GM23338 (cell line): ENCODE data around the gene CACNA1A. TPM values are rescaled to one million over a fixed set of nuclear protein-coding genes. Genes with fewer than 3 reads are reported as not detected.

Experiments used
- ATAC-seq: fragments of 200-7000 bp; cut with Tn5 transposase; 3 replicates; pipeline ENCODE4 v1.9.1; 2020
- DNase-seq: peaks from one replicate; pipeline ENCODE4 v3.0.0-alpha.2; 2015; ENCODE audit warnings: low spot score
- H2AFZ ChIP-seq: fragments of 200-600 bp; sonication (generic); 2 replicates; pipeline ENCODE4 v1.8.0; 2016; ENCODE audit warnings: antibody characterized with exemption, mild to moderate bottlenecking, moderate library complexity
- H3F3A ChIP-seq: fragments of 200-600 bp; sonication (generic); replicated peaks from 2 replicates; pipeline ENCODE4 v1.8.0; 2017; ENCODE audit warnings: antibody characterized with exemption, mixed run types, low read depth
- H3K27ac ChIP-seq: fragments of 200-600 bp; sonication (generic); 2 replicates; pipeline ENCODE4 v1.6.1; 2016; ENCODE audit warnings: low read depth
- H3K27me3 ChIP-seq: fragments of 200-600 bp; sonication (generic); 2 replicates; pipeline ENCODE4 v1.8.0; 2016; ENCODE audit warnings: mild to moderate bottlenecking, mixed run types, moderate library complexity; ENCODE audit not compliant: insufficient read depth
- H3K36me3 ChIP-seq: fragments of 200-600 bp; sonication (generic); 2 replicates; pipeline ENCODE4 v1.8.0; 2016; ENCODE audit warnings: mild to moderate bottlenecking; ENCODE audit not compliant: insufficient read depth
- H3K4me1 ChIP-seq: fragments of 200-600 bp; sonication (generic); 2 replicates; pipeline ENCODE4 v1.8.0; 2016; ENCODE audit warnings: mild to moderate bottlenecking, moderate library complexity; ENCODE audit not compliant: insufficient read depth
- H3K4me2 ChIP-seq: fragments of 200-600 bp; sonication (generic); 2 replicates; pipeline ENCODE4 v1.7.1; 2017; ENCODE audit warnings: mixed run types
- H3K4me3 ChIP-seq: fragments of 200-600 bp; sonication (generic); 2 replicates; pipeline ENCODE4 v1.6.1; 2016; ENCODE audit warnings: mixed run types
- H3K79me2 ChIP-seq: fragments of 200-600 bp; sonication (generic); replicated peaks from 2 replicates; pipeline ENCODE4 v1.8.0; 2017; ENCODE audit warnings: mild to moderate bottlenecking; ENCODE audit not compliant: insufficient read depth
- H3K9me2 ChIP-seq: fragments of 200-600 bp; sonication (generic); 2 replicates; pipeline ENCODE4 v1.8.0; 2017; ENCODE audit not compliant: insufficient read depth
- H4K20me1 ChIP-seq: fragments of 200-600 bp; sonication (generic); replicated peaks from 2 replicates; pipeline ENCODE4 v1.8.0; 2017; ENCODE audit warnings: mild to moderate bottlenecking; ENCODE audit not compliant: insufficient read depth
- H3K27ac Mint-ChIP-seq: 2 replicates; pipeline ENCODE4 v1.8.0; 2020; ENCODE audit warnings: inconsistent platforms, mild to moderate bottlenecking, moderate library complexity, mixed read lengths
- H3K27me3 Mint-ChIP-seq: 3 replicates; pipeline ENCODE4 v1.8.0; 2022; ENCODE audit warnings: low read depth, mild to moderate bottlenecking, moderate library complexity, mixed read lengths, inconsistent platforms; ENCODE audit not compliant: insufficient read depth, poor library complexity
- H3K36me3 Mint-ChIP-seq: 3 replicates; pipeline ENCODE4 v1.8.0; 2021; ENCODE audit warnings: low read depth, mild to moderate bottlenecking, inconsistent platforms, moderate library complexity, mixed read lengths
- H3K4me1 Mint-ChIP-seq: 3 replicates; pipeline ENCODE4 v1.8.0; 2020; ENCODE audit warnings: mild to moderate bottlenecking, inconsistent platforms, mixed read lengths
- H3K4me3 Mint-ChIP-seq: 3 replicates; pipeline ENCODE4 v1.8.0; 2021; ENCODE audit warnings: moderate library complexity, mild to moderate bottlenecking, inconsistent platforms, mixed read lengths
- H3K9me3 Mint-ChIP-seq: 3 replicates; pipeline ENCODE4 v1.8.0; 2020; ENCODE audit warnings: moderate library complexity, mild to moderate bottlenecking, inconsistent platforms, mixed read lengths
- EZH2 ChIP-seq: fragments of 200-600 bp; sonication (generic); IDR thresholded peaks from one replicate; pipeline ENCODE4 v1.8.0; 2017; ENCODE audit warnings: antibody characterized with exemption, mild to moderate bottlenecking, low read depth; ENCODE audit not compliant: unreplicated experiment
- EZH2phosphoT487 ChIP-seq: fragments of 200-600 bp; sonication (generic); IDR thresholded peaks from one replicate; pipeline ENCODE4 v1.8.1; 2018; ENCODE audit warnings: antibody characterized with exemption; ENCODE audit not compliant: unreplicated experiment
- JUNB ChIP-seq: IDR thresholded peaks from one replicate; pipeline ENCODE4 v1.6.1; 2016; ENCODE audit warnings: antibody characterized with exemption; ENCODE audit not compliant: unreplicated experiment
- ZNF114 ChIP-seq: fragments of 250-450 bp; sonication (Bioruptor Pico); IDR thresholded peaks from 2 replicates; pipeline ENCODE4 v1.5.0; 2020; ENCODE audit warnings: mild to moderate bottlenecking, moderate library complexity
- polyA plus RNA-seq: library from polyadenylated mRNA; unstranded; fragments of >200 nt; fragmentation: Nextera tagmentation; extraction: Ambion mirVana; gene quantifications from 2 replicates; pipeline ENCODE4 v1.2.1, GENCODE V29; 2016
- total RNA-seq: library from RNA; depleted of rRNA; stranded (reverse); fragments of >200 nt; shearing (Covaris generic); gene quantifications from 2 replicates; pipeline ENCODE4 v1.2.3, GENCODE V29; 2014
- TF ChIP-seq, protein P1 (sequence below): fragments of 250-450 bp; sonication (Bioruptor Pico); IDR thresholded peaks from 2 replicates; pipeline ENCODE4 v1.5.0; 2020; ENCODE audit warnings: mild to moderate bottlenecking, moderate library complexity
- TF ChIP-seq, protein P2 (sequence below), 2 experiments: fragments of 200-600 bp in 1 of 2; sonication (generic) in 1 of 2; conservative IDR thresholded peaks; 2 replicates each; pipeline versions ENCODE4 v1.5.1 to v1.6.1; 2016 to 2017; ENCODE audit warnings: antibody characterized with exemption in 2 of 2, low read depth in 2 of 2, mild to moderate bottlenecking in 2 of 2, moderate library complexity in 1 of 2

CACNA1A gene
- total and polyA plus RNA-seq, 2 experiments from 2014 or later = 7.4 to 20.3 TPM

DNA sequence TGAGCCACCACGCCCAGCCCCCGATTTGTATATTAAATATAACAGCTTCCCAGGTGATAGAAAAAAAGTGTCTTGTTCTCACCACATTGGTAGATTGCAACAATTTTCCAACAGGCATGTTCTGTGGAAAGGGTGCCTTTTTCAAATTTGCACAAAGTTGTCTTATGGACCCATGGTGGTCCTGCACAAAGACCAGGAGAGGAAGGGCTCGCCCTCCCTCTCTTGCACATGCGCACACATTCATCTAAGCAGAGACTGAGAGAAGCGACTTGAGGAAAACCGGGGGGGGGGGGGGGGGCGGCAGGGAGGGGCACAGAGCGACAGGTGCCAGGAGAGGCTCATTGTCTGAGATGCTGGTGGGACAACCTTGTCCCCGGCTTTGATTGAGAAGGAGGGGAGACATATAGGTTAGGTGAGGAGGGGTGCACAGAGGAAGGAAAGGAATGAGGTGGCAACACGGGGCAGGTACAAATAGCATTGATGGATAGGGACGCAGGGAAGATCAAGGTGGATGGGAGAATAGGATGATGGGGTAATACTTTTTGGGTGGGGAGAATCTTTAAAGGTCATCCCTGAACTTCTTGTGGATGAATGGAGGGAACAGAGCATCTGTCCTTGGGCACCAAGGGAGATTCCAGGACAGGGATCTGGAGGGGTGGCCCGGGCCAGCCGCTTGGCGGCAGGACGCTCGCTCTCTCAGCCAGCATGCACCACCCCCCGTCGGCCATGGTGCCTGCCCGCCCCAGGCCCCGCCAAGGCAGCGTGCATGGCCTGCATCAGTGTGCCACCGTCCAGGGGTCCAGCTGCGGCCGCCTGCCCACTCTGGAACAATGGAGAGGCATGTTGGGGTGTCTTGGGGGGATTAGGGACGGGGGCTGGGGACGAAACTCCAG is 280.1 kb downstream of the CACNA1A start:
- Histone ChIP-seq H3K27ac (no peak overlapping the region), H3K4me1 (0 out of 2 replicates have a peak, but pooled peaks cover 4% of the 10 kb centered on the region), H3K36me3 (no peaks in the 10 kb centered on the region), H3K79me2 (no peaks in the 10 kb centered on the region), H3K4me3 (no peak overlapping the region), H3K27me3 (no peaks in the 10 kb centered on the region), H2AFZ (no peak overlapping the region), H3K4me2 (no peak overlapping the region), H4K20me1 (no peaks in the 10 kb centered on the region), H3K9me2 (no peaks in the 10 kb centered on the region), H3F3A (no peaks in the 10 kb centered on the region; the same call in 1 of the 2 replicates)
- H3K4me3 Mint-ChIP-seq = no peak overlapping the region; the same call in 2 of the 3 replicates
- TF ChIP-seq JUNB = no peak
- no peak for TF ChIP-seq ZNF114 (CRISPR knock-in tag)
- TF ChIP-seq EZH2 = no peak
- no peak for TF ChIP-seq EZH2phosphoT487
- TF ChIP-seq, protein P1, sequence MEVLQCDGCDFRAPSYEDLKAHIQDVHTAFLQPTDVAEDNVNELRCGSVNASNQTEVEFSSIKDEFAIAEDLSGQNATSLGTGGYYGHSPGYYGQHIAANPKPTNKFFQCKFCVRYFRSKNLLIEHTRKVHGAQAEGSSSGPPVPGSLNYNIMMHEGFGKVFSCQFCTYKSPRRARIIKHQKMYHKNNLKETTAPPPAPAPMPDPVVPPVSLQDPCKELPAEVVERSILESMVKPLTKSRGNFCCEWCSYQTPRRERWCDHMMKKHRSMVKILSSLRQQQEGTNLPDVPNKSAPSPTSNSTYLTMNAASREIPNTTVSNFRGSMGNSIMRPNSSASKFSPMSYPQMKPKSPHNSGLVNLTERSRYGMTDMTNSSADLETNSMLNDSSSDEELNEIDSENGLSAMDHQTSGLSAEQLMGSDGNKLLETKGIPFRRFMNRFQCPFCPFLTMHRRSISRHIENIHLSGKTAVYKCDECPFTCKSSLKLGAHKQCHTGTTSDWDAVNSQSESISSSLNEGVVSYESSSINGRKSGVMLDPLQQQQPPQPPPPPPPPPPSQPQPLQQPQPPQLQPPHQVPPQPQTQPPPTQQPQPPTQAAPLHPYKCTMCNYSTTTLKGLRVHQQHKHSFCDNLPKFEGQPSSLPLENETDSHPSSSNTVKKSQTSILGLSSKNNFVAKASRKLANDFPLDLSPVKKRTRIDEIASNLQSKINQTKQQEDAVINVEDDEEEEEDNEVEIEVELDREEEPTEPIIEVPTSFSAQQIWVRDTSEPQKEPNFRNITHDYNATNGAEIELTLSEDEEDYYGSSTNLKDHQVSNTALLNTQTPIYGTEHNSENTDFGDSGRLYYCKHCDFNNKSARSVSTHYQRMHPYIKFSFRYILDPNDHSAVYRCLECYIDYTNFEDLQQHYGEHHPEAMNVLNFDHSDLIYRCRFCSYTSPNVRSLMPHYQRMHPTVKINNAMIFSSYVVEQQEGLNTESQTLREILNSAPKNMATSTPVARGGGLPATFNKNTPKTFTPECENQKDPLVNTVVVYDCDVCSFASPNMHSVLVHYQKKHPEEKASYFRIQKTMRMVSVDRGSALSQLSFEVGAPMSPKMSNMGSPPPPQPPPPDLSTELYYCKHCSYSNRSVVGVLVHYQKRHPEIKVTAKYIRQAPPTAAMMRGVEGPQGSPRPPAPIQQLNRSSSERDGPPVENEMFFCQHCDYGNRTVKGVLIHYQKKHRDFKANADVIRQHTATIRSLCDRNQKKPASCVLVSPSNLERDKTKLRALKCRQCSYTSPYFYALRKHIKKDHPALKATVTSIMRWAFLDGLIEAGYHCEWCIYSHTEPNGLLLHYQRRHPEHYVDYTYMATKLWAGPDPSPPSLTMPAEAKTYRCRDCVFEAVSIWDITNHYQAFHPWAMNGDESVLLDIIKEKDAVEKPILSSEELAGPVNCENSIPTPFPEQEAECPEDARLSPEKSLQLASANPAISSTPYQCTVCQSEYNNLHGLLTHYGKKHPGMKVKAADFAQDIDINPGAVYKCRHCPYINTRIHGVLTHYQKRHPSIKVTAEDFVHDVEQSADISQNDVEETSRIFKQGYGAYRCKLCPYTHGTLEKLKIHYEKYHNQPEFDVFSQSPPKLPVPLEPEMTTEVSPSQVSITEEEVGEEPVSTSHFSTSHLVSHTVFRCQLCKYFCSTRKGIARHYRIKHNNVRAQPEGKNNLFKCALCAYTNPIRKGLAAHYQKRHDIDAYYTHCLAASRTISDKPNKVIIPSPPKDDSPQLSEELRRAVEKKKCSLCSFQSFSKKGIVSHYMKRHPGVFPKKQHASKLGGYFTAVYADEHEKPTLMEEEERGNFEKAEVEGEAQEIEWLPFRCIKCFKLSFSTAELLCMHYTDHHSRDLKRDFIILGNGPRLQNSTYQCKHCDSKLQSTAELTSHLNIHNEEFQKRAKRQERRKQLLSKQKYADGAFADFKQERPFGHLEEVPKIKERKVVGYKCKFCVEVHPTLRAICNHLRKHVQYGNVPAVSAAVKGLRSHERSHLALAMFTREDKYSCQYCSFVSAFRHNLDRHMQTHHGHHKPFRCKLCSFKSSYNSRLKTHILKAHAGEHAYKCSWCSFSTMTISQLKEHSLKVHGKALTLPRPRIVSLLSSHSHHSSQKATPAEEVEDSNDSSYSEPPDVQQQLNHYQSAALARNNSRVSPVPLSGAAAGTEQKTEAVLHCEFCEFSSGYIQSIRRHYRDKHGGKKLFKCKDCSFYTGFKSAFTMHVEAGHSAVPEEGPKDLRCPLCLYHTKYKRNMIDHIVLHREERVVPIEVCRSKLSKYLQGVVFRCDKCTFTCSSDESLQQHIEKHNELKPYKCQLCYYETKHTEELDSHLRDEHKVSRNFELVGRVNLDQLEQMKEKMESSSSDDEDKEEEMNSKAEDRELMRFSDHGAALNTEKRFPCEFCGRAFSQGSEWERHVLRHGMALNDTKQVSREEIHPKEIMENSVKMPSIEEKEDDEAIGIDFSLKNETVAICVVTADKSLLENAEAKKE = no peak
- TF ChIP-seq, protein P2, sequence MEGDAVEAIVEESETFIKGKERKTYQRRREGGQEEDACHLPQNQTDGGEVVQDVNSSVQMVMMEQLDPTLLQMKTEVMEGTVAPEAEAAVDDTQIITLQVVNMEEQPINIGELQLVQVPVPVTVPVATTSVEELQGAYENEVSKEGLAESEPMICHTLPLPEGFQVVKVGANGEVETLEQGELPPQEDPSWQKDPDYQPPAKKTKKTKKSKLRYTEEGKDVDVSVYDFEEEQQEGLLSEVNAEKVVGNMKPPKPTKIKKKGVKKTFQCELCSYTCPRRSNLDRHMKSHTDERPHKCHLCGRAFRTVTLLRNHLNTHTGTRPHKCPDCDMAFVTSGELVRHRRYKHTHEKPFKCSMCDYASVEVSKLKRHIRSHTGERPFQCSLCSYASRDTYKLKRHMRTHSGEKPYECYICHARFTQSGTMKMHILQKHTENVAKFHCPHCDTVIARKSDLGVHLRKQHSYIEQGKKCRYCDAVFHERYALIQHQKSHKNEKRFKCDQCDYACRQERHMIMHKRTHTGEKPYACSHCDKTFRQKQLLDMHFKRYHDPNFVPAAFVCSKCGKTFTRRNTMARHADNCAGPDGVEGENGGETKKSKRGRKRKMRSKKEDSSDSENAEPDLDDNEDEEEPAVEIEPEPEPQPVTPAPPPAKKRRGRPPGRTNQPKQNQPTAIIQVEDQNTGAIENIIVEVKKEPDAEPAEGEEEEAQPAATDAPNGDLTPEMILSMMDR (conservative IDR thresholded peaks at IDR 0.05; ENCODE audit: low read depth in 2 of 2) = no peak
- H3K27me3 Mint-ChIP-seq = peaks cover 6% of the 10 kb centered on the region
- H3K36me3 Mint-ChIP-seq = peaks cover 6% of the 10 kb centered on the region; the same call in 2 of the 3 replicates
- DNase-seq (no peak), ATAC-seq (no peak)
- H3K4me1 Mint-ChIP-seq = peaks cover 15% of the 10 kb centered on the region
- no peak overlapping the region for H3K27ac Mint-ChIP-seq
- H3K9me3 Mint-ChIP-seq = no peaks in the 10 kb centered on the region; the same call in 2 of the 3 replicates
